A549 (cell line): ENCODE results near the gene INSM2. TPM values are rescaled to one million over a fixed set of nuclear protein-coding genes. Genes with fewer than 3 reads are reported as not detected.

Experiments used
- ATAC-seq, 2 experiments: fragments of 200-7000 bp in 1 of 2; fragments of >200 bp in 1 of 2; cut with Nextera tagmentation in 1 of 2; cut with Tn5 transposase in 1 of 2; 3 replicates each; pipeline versions ENCODE4 v1.8.0 to v1.9.1; 2018 to 2020; ENCODE audit warnings: mild to moderate bottlenecking in 1 of 2, moderate library complexity in 1 of 2
- CTCF ChIA-PET: fragments of 300-600 bp; sonication (Branson Sonifier 250); formaldehyde crosslinking; extraction: SDS; loops from one replicate; lab custom pipeline; 2021; ENCODE audit warnings: antibody characterized with exemption, inconsistent platforms; lab: Yijun Ruan, JAX
- POLR2A ChIA-PET: fragments of 350-600 bp; formaldehyde crosslinking; extraction: SDS; loops from one replicate; lab custom pipeline; 2021; ENCODE audit warnings: antibody characterized with exemption, inconsistent platforms; lab: Yijun Ruan, JAX
- DNase-seq, 2 experiments: peaks; one replicate each; pipeline versions ENCODE4 v3.0.0 to v3.0.0-alpha.2; 2011 to 2016; ENCODE audit warnings: low read depth in 1 of 2, low spot score in 1 of 2
- FAIRE-seq: peaks from 2 replicates; lab custom pipeline; 2011; peaks lifted over from hg19 to GRCh38; lab: Jason Lieb, UNC
- H3K27ac ChIP-seq, 2 experiments: fragments of >200 bp; sonication (Bioruptor Twin); formaldehyde crosslinking; 3 replicates each; pipeline ENCODE4 v1.5.1; 2016 to 2017
- H3K4me1 ChIP-seq: fragments of >200 bp; sonication (Bioruptor Twin); formaldehyde crosslinking; 3 replicates; pipeline ENCODE4 v1.6.1; 2016
- H3K4me2 ChIP-seq: fragments of >200 bp; sonication (Bioruptor Twin); formaldehyde crosslinking; 3 replicates; pipeline ENCODE4 v1.6.1; 2016
- H3K4me3 ChIP-seq: fragments of >200 bp; sonication (Bioruptor Twin); formaldehyde crosslinking; 3 replicates; pipeline ENCODE4 v1.5.1; 2016
- H3K9me3 ChIP-seq: fragments of >200 bp; sonication (Bioruptor Twin); formaldehyde crosslinking; 3 replicates; pipeline ENCODE4 v1.6.1; 2016
- ELK1 ChIP-seq: fragments of 150-350 bp; IDR thresholded peaks from 2 replicates; pipeline ENCODE4 v1.6.1; 2014; ENCODE audit warnings: low read depth, mild to moderate bottlenecking, low read length
- FOSB ChIP-seq: fragments of 250-450 bp; sonication (Bioruptor Pico); IDR thresholded peaks from 2 replicates; pipeline ENCODE4 v1.5.0; 2020; ENCODE audit warnings: mild to moderate bottlenecking, moderate library complexity
- FOSL2 ChIP-seq, 2 experiments: fragments of 450-650 bp in 1 of 2; fragments of >200 bp in 1 of 2; sonication (Bioruptor Twin) in 1 of 2; formaldehyde crosslinking; IDR thresholded peaks; 2 replicates each; pipeline versions ENCODE4 v1.5.0 to v1.6.1; 2016 to 2020; ENCODE audit warnings: mild to moderate bottlenecking in 1 of 2, moderate library complexity in 1 of 2
- HEYL ChIP-seq: fragments of 250-450 bp; sonication (Bioruptor Pico); IDR thresholded peaks from 2 replicates; pipeline ENCODE4 v1.8.0; 2021; ENCODE audit warnings: mild to moderate bottlenecking, moderate library complexity
- JUN ChIP-seq, 2 experiments: fragments of >200 bp; sonication (Bioruptor Twin); formaldehyde crosslinking; IDR thresholded peaks; 2 replicates in 1 of 2; 3 replicates in 1 of 2; pipeline ENCODE4 v1.6.1; 2016 to 2017
- JUNB ChIP-seq: fragments of >200 bp; sonication (Bioruptor Twin); formaldehyde crosslinking; IDR thresholded peaks from 2 replicates; pipeline ENCODE4 v1.6.1; 2016
- REST ChIP-seq: fragments of 200-600 bp; sonication (generic); IDR thresholded peaks from 2 replicates; pipeline ENCODE4 v1.6.1; 2016; ENCODE audit warnings: antibody characterized with exemption, mild to moderate bottlenecking, moderate library complexity
- RNF2 ChIP-seq: fragments of 200-600 bp; sonication (generic); IDR thresholded peaks from 2 replicates; pipeline ENCODE4 v1.6.1; 2016; ENCODE audit warnings: low read depth, mild to moderate bottlenecking, antibody characterized with exemption, moderate library complexity, borderline replicate concordance
- SREBF2 ChIP-seq: fragments of 450-650 bp; IDR thresholded peaks from 2 replicates; pipeline ENCODE4 v1.6.1; 2014; ENCODE audit warnings: mild to moderate bottlenecking, moderate library complexity
- TFCP2L1 ChIP-seq: fragments of 250-450 bp; sonication (Bioruptor Pico); IDR thresholded peaks from 2 replicates; pipeline ENCODE4 v1.5.0; 2021; ENCODE audit warnings: mild to moderate bottlenecking
- TP53 ChIP-seq: fragments of 250-450 bp; sonication (Bioruptor Pico); IDR thresholded peaks from 2 replicates; pipeline ENCODE4 v1.5.0; 2021; ENCODE audit warnings: mild to moderate bottlenecking, moderate library complexity
- ZC3H11A ChIP-seq: fragments of 450-650 bp; IDR thresholded peaks from 2 replicates; pipeline ENCODE4 v1.6.1; 2014; ENCODE audit warnings: antibody characterized with exemption, mild to moderate bottlenecking
- ZFP36 ChIP-seq: fragments of 450-650 bp; IDR thresholded peaks from 2 replicates; pipeline ENCODE4 v1.6.1; 2014; ENCODE audit warnings: borderline replicate concordance; ENCODE audit not compliant: partially characterized antibody
- WGBS: methylation state at CpG from one replicate; pipeline ENCODE4 v1.1.6; 2017; ENCODE audit errors: missing lambda C conversion rate; 5-methylcytosine and 5-hydroxymethylcytosine counted together
- polyA plus RNA-seq, 4 experiments: library from polyadenylated mRNA; depleted of rRNA in 3 of 4; stranded (reverse); fragments of >200 nt; fragmentation: RNase III in 1 of 4; extraction: RNeasy Plus Mini Kit Qiagen cat#74134 plus additional on column Dnase treatment in 1 of 4; gene quantifications; 2 replicates in 3 of 4; 3 replicates in 1 of 4; pipeline ENCODE4 v1.2.3, GENCODE V29; 2011 to 2017

INSM2 gene
- polyA plus RNA-seq, 2 of the 4 experiments (the other 2 are of a cell fraction) = not detected

GRCh38 chr14:35556548-35556947 is 22.6 kb downstream of the INSM2 start:
- no peak for ATAC-seq
- 92% methylated on average over 1 of the region's 1 CpG for WGBS
- Histone ChIP-seq H3K4me3 (no peak overlapping the region), H3K27ac (no peak overlapping the region), H3K4me2 (no peak overlapping the region), H3K4me1 (no peaks in the 10 kb centered on the region), H3K9me3 (no peaks in the 10 kb centered on the region)
- POLR2A ChIA-PET = no interaction called here
- no peak for DNase-seq
- TF ChIP-seq REST = no peak
- CTCF ChIA-PET = no interaction called here
- no peak for FAIRE-seq

- DNase-seq (no peak), FAIRE-seq (no peak), ATAC-seq (no peak)
- no peaks in the 10 kb centered on the region for H3K4me1 ChIP-seq
- H3K9me3 ChIP-seq = no peaks in the 10 kb centered on the region
- no peak overlapping the region for H3K4me2 ChIP-seq
- TF ChIP-seq SREBF2 = no peak
- no peak overlapping the region for H3K4me3 ChIP-seq
- ChIA-PET POLR2A (no interaction called here), CTCF (no interaction called here)
- H3K27ac ChIP-seq = no peak overlapping the region
Observed at GRCh38 chr14:35557221-35557747, 23.3 kb downstream of the INSM2 start.

GRCh38 chr14:35558680-35559079 is 24.7 kb downstream of the INSM2 start:
- TF ChIP-seq ZC3H11A (no peak), FOSB (no peak), JUNB (no peak), HEYL (CRISPR knock-in tag) (no peak)
- ATAC-seq (no peak), DNase-seq (no peak), FAIRE-seq (no peak)
- Histone ChIP-seq H3K9me3 (no peaks in the 10 kb centered on the region), H3K27ac (no peak overlapping the region), H3K4me3 (no peak overlapping the region), H3K4me2 (no peak overlapping the region), H3K4me1 (no peaks in the 10 kb centered on the region)
- CTCF ChIA-PET = no interaction called here
- POLR2A ChIA-PET = no interaction called here
- 80% methylated on average over 2 of the region's 2 CpGs for WGBS

GRCh38 chr14:35565871-35566464 is 32.0 kb downstream of the INSM2 start:
- ATAC-seq = no peak
- no peak for FAIRE-seq
- no peaks in the 10 kb centered on the region for H3K4me1 ChIP-seq
- no peak for DNase-seq
- TF ChIP-seq FOSL2 (IDR thresholded peaks at IDR 0.05) (no peak), FOSL2 (CRISPR knock-in tag; IDR thresholded peaks at IDR 0.05) (no peak), TP53 (CRISPR knock-in tag) (no peak), TFCP2L1 (CRISPR knock-in tag) (no peak), ELK1 (no peak), ZFP36 (no peak), JUN (IDR thresholded peaks at IDR 0.05) (no peak), RNF2 (no peak), FOSB (no peak)
- no peaks in the 10 kb centered on the region for H3K9me3 ChIP-seq
- ChIA-PET CTCF (no interaction called here), POLR2A (no interaction called here)
- no peak overlapping the region for H3K4me2 ChIP-seq
- no peak overlapping the region for H3K4me3 ChIP-seq
- WGBS = 82% methylated on average over 4 of the region's 4 CpGs
- no peak overlapping the region for H3K27ac ChIP-seq
